Neural progenitor cell (in vitro differentiated cells): Measurements from ENCODE around the gene AMOTL2.

ENCODE experiments used
- EZH2 ChIP-seq: fragments of 200-600 bp; sonication (generic); IDR thresholded peaks from 2 replicates; pipeline ENCODE4 v1.6.1; 2017; ENCODE audit warnings: antibody characterized with exemption, mild to moderate bottlenecking, moderate library complexity
- EZH2phosphoT487 ChIP-seq: fragments of 200-600 bp; sonication (generic); IDR thresholded peaks from 2 replicates; pipeline ENCODE4 v1.6.1; 2017; ENCODE audit warnings: antibody characterized with exemption
- TF ChIP-seq, protein P1 (sequence below): fragments of 200-600 bp; sonication (generic); IDR thresholded peaks from 2 replicates; pipeline ENCODE4 v1.5.1; 2017; ENCODE audit warnings: antibody characterized with exemption, mild to moderate bottlenecking

DNA sequence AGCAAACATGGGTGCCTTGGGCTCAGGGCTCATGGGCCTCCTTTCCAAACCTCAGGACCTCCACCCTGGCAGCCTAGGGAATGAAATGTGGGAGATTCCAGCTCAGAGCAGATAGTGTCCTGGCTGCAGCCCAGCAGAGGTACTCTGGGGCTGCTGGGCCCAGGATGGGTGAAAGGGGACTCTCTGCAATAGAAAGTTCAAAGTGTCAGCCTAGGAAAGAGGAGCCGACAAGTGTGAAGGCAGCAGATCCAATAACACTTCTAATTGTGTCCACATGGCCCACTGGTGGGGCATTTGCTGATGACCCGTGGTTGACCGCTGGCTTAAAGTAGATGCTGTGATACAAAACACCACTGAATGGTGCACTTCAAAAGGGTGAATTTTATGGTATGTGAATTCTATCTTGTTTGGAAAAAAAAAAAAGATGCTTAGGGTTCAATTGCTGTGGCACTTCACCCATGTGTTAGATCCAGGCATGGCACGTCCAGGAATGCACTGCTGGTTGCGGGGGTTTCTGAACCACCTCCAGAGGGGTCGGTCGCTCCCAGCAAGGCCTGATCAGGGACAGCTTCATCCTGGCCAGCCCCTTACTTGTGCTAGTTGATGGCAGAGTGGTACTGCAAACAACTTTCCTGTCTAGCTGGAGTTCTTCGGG, 20.9 kb downstream of the AMOTL2 start:
- TF ChIP-seq, protein P1, sequence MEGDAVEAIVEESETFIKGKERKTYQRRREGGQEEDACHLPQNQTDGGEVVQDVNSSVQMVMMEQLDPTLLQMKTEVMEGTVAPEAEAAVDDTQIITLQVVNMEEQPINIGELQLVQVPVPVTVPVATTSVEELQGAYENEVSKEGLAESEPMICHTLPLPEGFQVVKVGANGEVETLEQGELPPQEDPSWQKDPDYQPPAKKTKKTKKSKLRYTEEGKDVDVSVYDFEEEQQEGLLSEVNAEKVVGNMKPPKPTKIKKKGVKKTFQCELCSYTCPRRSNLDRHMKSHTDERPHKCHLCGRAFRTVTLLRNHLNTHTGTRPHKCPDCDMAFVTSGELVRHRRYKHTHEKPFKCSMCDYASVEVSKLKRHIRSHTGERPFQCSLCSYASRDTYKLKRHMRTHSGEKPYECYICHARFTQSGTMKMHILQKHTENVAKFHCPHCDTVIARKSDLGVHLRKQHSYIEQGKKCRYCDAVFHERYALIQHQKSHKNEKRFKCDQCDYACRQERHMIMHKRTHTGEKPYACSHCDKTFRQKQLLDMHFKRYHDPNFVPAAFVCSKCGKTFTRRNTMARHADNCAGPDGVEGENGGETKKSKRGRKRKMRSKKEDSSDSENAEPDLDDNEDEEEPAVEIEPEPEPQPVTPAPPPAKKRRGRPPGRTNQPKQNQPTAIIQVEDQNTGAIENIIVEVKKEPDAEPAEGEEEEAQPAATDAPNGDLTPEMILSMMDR: no peak
- TF ChIP-seq EZH2phosphoT487 (no peak), EZH2 (no peak)
